Thyroid gland (tissue), 4 donors: Measurements from ENCODE around the gene LPP.

ENCODE experiments used
- CTCF ChIP-seq, 6 experiments: fragments of 200-600 bp in 3 of 6; fragments of 450-650 bp in 3 of 6; sonication (generic) in 3 of 6; IDR thresholded peaks; one replicate each; pipeline ENCODE4 v1.5.1; 2016 to 2019; ENCODE audit warnings: antibody characterized with exemption in 6 of 6, mild to moderate bottlenecking in 2 of 6, inconsistent platforms in 1 of 6, moderate library complexity in 1 of 6
- POLR2A ChIP-seq, 2 donors: fragments of 450-650 bp; IDR thresholded peaks; one replicate each; pipeline ENCODE4 v1.6.1; 2017; ENCODE audit warnings: antibody characterized with exemption in 2 of 2, mild to moderate bottlenecking in 2 of 2, moderate library complexity in 1 of 2

GRCh38 chr3:188822004-188822403 lies 668.0 kb downstream of the LPP start:
- no peak for TF ChIP-seq CTCF (IDR thresholded peaks at IDR 0.05)
- no peak for TF ChIP-seq POLR2A (IDR thresholded peaks at IDR 0.05)
